Smooth muscle cell (in vitro differentiated cells): ENCODE results near the gene TRIM67. TPM values are rescaled to one million over a fixed set of nuclear protein-coding genes. Genes with fewer than 3 reads are reported as not detected.

ENCODE experiments used
- DNase-seq: peaks from one replicate; lab custom pipeline; 2025; ENCODE audit not compliant: unreplicated experiment; lab: John Stamatoyannopoulos, UW
- H2AFZ ChIP-seq: fragments of 200-600 bp; sonication (generic); 2 replicates; pipeline ENCODE4 v1.6.0; 2016; ENCODE audit warnings: antibody characterized with exemption, low read depth, mild to moderate bottlenecking
- H3F3A ChIP-seq: fragments of 200-600 bp; sonication (generic); 2 replicates; pipeline ENCODE4 v1.6.0; 2017; ENCODE audit warnings: antibody characterized with exemption, low read depth
- H3K27ac ChIP-seq: fragments of 200-600 bp; sonication (generic); 2 replicates; pipeline ENCODE4 v1.5.1; 2016; ENCODE audit warnings: low read depth, mild to moderate bottlenecking
- H3K27me3 ChIP-seq: fragments of 200-600 bp; sonication (generic); 2 replicates; pipeline ENCODE4 v1.6.1; 2016; ENCODE audit warnings: low read depth, mild to moderate bottlenecking
- H3K36me3 ChIP-seq: fragments of 200-600 bp; sonication (generic); 2 replicates; pipeline ENCODE4 v1.5.1; 2016; ENCODE audit warnings: low read depth
- H3K4me1 ChIP-seq: fragments of 200-600 bp; sonication (generic); 2 replicates; pipeline ENCODE4 v1.5.1; 2016; ENCODE audit warnings: low read depth
- H3K4me2 ChIP-seq: fragments of 200-600 bp; sonication (generic); 2 replicates; pipeline ENCODE4 v1.6.0; 2016; ENCODE audit warnings: mild to moderate bottlenecking
- H3K4me3 ChIP-seq: fragments of 200-600 bp; sonication (generic); 2 replicates; pipeline ENCODE4 v1.5.1; 2016; ENCODE audit warnings: mild to moderate bottlenecking
- H3K79me2 ChIP-seq: fragments of 200-600 bp; sonication (generic); 2 replicates; pipeline ENCODE4 v1.6.0; 2016; ENCODE audit warnings: low read depth, mild to moderate bottlenecking
- H3K9ac ChIP-seq: fragments of 200-600 bp; sonication (generic); 2 replicates; pipeline ENCODE4 v1.6.0; 2016; ENCODE audit warnings: low read depth
- H3K9me3 ChIP-seq: fragments of 200-600 bp; sonication (generic); replicated peaks from 2 replicates; pipeline ENCODE4 v1.5.1; 2016; ENCODE audit warnings: low read depth
- H4K20me1 ChIP-seq: fragments of 200-600 bp; sonication (generic); 2 replicates; pipeline ENCODE4 v1.6.0; 2016; ENCODE audit warnings: low read depth
- CTCF ChIP-seq: fragments of 200-600 bp; sonication (generic); IDR thresholded peaks from 2 replicates; pipeline ENCODE4 v1.5.1; 2017; ENCODE audit warnings: borderline replicate concordance, mild to moderate bottlenecking, antibody characterized with exemption; ENCODE audit not compliant: insufficient read depth, poor library complexity, severe bottlenecking
- WGBS: methylation state at CpG from one replicate; pipeline ENCODE4 v1.1.7; 2016; ENCODE audit warnings: low lambda C conversion rate; 5-methylcytosine and 5-hydroxymethylcytosine counted together
- polyA plus RNA-seq: library from polyadenylated mRNA; unstranded; fragments of >200 nt; fragmentation: Nextera tagmentation; extraction: Ambion mirVana; gene quantifications from 2 replicates; pipeline ENCODE4 v1.2.1, GENCODE V29; 2016
- total RNA-seq: library from RNA; depleted of rRNA; stranded (reverse); fragments of >200 nt; gene quantifications from 2 replicates; pipeline ENCODE4 v1.2.3, GENCODE V29; 2014

The TRIM67 gene
- total and polyA plus RNA-seq, 2 experiments from 2014 or later = 0.04 to 0.25 TPM

GRCh38 chr1:231163830-231164427, 2.1 kb downstream of the TRIM67 start:
- no peaks in the 10 kb centered on the region for H3K9me3 ChIP-seq
- DNase-seq = no peak
- no peak overlapping the region for H3K27ac ChIP-seq
- no peak overlapping the region for H3K9ac ChIP-seq
- no peaks in the 10 kb centered on the region for H4K20me1 ChIP-seq
- H3K36me3 ChIP-seq = no peaks in the 10 kb centered on the region
- peaks cover 81% of the 10 kb centered on the region for H3K27me3 ChIP-seq
- no peak overlapping the region for H2AFZ ChIP-seq
- WGBS = 60% methylated on average over 17 of the region's 23 CpGs
- H3K79me2 ChIP-seq = no peaks in the 10 kb centered on the region
- peaks cover 18% of the 10 kb centered on the region for H3K4me1 ChIP-seq
- no peak for TF ChIP-seq CTCF
- H3F3A ChIP-seq = no peaks in the 10 kb centered on the region
- no peak overlapping the region for H3K4me2 ChIP-seq
- H3K4me3 ChIP-seq = no peak overlapping the region

- 95% methylated on average over 1 of the region's 1 CpG for WGBS
- Histone ChIP-seq H3K27me3 (peaks cover 67% of the 10 kb centered on the region), H3K4me1 (peaks cover 18% of the 10 kb centered on the region), H3K9me3 (no peaks in the 10 kb centered on the region), H4K20me1 (no peaks in the 10 kb centered on the region), H3F3A (no peaks in the 10 kb centered on the region), H3K9ac (no peak overlapping the region), H3K36me3 (no peaks in the 10 kb centered on the region), H2AFZ (no peak overlapping the region), H3K4me3 (no peak overlapping the region), H3K79me2 (no peaks in the 10 kb centered on the region), H3K27ac (no peak overlapping the region), H3K4me2 (no peak overlapping the region)
- TF ChIP-seq CTCF = no peak
- no peak for DNase-seq
Observed at GRCh38 chr1:231165371-231165770, 3.5 kb downstream of the TRIM67 start.

- Histone ChIP-seq H3K27ac (no peak overlapping the region), H3K4me3 (no peak overlapping the region), H3K9ac (no peak overlapping the region), H3K79me2 (no peaks in the 10 kb centered on the region), H3K36me3 (no peaks in the 10 kb centered on the region), H4K20me1 (no peaks in the 10 kb centered on the region), H3K4me1 (peaks cover 13% of the 10 kb centered on the region), H3K9me3 (no peaks in the 10 kb centered on the region), H3F3A (no peaks in the 10 kb centered on the region), H2AFZ (no peak overlapping the region), H3K27me3 (peaks cover 56% of the 10 kb centered on the region), H3K4me2 (no peak overlapping the region)
- DNase-seq = no peak
- no peak for TF ChIP-seq CTCF
Observed at GRCh38 chr1:231166398-231166797, 4.5 kb downstream of the TRIM67 start.

GRCh38 chr1:231170875-231171274, 9.0 kb downstream of the TRIM67 start:
- no peaks in the 10 kb centered on the region for H3F3A ChIP-seq
- no peaks in the 10 kb centered on the region for H3K9me3 ChIP-seq
- H3K27ac ChIP-seq = no peak overlapping the region
- H4K20me1 ChIP-seq = no peaks in the 10 kb centered on the region
- H2AFZ ChIP-seq = no peak overlapping the region
- no peak for DNase-seq
- WGBS = 100% methylated on average over 1 of the region's 1 CpG
- H3K27me3 ChIP-seq = peaks cover 12% of the 10 kb centered on the region
- no peaks in the 10 kb centered on the region for H3K36me3 ChIP-seq
- no peak overlapping the region for H3K4me2 ChIP-seq
- H3K4me1 ChIP-seq = peaks cover 2% of the 10 kb centered on the region
- no peak overlapping the region for H3K9ac ChIP-seq
- no peaks in the 10 kb centered on the region for H3K79me2 ChIP-seq
- TF ChIP-seq CTCF = no peak
- H3K4me3 ChIP-seq = no peak overlapping the region
